Activated CD8-positive, alpha-beta memory T cell treated with anti-CD3 and anti-CD28 coated beads, Interleukin-2, amount 50 U/mL, for 48 hours (primary cell): ENCODE results near the gene BLID.

Source experiments
- DNase-seq: peaks from one replicate; pipeline ENCODE4 v3.0.0-alpha.2; 2020

Gene BLID

GRCh38 chr11:122075016-122075415 is 41.0 kb downstream of the BLID start:
- DNase-seq = no peak

- no peak for DNase-seq
These were observed 42.0 kb downstream of the BLID start for GRCh38 chr11:122074022-122074421.

GRCh38 chr11:122071709-122072202 is 44.3 kb downstream of the BLID start:
- no peak for DNase-seq

- no peak for DNase-seq
These were observed 46.2 kb downstream of the BLID start for GRCh38 chr11:122069707-122070360.

- DNase-seq = no peak
These were observed 47.2 kb downstream of the BLID start for GRCh38 chr11:122068837-122069236.

- no peak for DNase-seq
These were observed 47.9 kb downstream of the BLID start for GRCh38 chr11:122068141-122068540.
